Endothelial cell (in vitro differentiated cells): ENCODE measurements around the gene FBXO11. TPM values are rescaled to one million over a fixed set of nuclear protein-coding genes. Genes with fewer than 3 reads are reported as not detected.

Experiments used
- DNase-seq: peaks from one replicate; pipeline ENCODE4 v3.0.0; 2021; ENCODE audit warnings: low spot score
- H3K27ac Mint-ChIP-seq: one replicate; pipeline ENCODE4 v1.8.0; 2021; ENCODE audit warnings: mixed read lengths, inconsistent platforms; ENCODE audit not compliant: unreplicated experiment
- H3K27me3 Mint-ChIP-seq: one replicate; pipeline ENCODE4 v1.8.0; 2021; ENCODE audit warnings: mild to moderate bottlenecking, moderate library complexity, mixed read lengths, inconsistent platforms; ENCODE audit not compliant: unreplicated experiment
- H3K36me3 Mint-ChIP-seq: one replicate; pipeline ENCODE4 v1.8.0; 2021; ENCODE audit warnings: mild to moderate bottlenecking, low read depth, mixed read lengths, inconsistent platforms; ENCODE audit not compliant: unreplicated experiment
- H3K4me1 Mint-ChIP-seq: one replicate; pipeline ENCODE4 v1.8.0; 2021; ENCODE audit warnings: mild to moderate bottlenecking, mixed read lengths, inconsistent platforms; ENCODE audit not compliant: unreplicated experiment
- H3K4me3 Mint-ChIP-seq: one replicate; pipeline ENCODE4 v1.8.0; 2021; ENCODE audit warnings: mild to moderate bottlenecking, mixed read lengths, inconsistent platforms; ENCODE audit not compliant: unreplicated experiment
- H3K9me3 Mint-ChIP-seq: one replicate; pipeline ENCODE4 v1.8.0; 2021; ENCODE audit warnings: mixed read lengths, inconsistent platforms; ENCODE audit not compliant: unreplicated experiment
- total RNA-seq: library from RNA; stranded (reverse); fragmentation: NEBNext Ultra II Directional; extraction: Animal tissue kit (Norgen Biotek cat#: 25700); gene quantifications from one replicate; pipeline ENCODE4 v1.2.1, GENCODE V29; 2021; ENCODE audit not compliant: unreplicated experiment
- TF ChIP-seq, protein P1 (sequence below): fragments of 200-600 bp; sonication (generic); IDR thresholded peaks from one replicate; pipeline ENCODE4 v1.5.0; 2021; ENCODE audit warnings: antibody characterized with exemption; ENCODE audit not compliant: unreplicated experiment

FBXO11 gene
- total RNA-seq, 1 donor from 2014 or later, result 84.6 TPM

DNA sequence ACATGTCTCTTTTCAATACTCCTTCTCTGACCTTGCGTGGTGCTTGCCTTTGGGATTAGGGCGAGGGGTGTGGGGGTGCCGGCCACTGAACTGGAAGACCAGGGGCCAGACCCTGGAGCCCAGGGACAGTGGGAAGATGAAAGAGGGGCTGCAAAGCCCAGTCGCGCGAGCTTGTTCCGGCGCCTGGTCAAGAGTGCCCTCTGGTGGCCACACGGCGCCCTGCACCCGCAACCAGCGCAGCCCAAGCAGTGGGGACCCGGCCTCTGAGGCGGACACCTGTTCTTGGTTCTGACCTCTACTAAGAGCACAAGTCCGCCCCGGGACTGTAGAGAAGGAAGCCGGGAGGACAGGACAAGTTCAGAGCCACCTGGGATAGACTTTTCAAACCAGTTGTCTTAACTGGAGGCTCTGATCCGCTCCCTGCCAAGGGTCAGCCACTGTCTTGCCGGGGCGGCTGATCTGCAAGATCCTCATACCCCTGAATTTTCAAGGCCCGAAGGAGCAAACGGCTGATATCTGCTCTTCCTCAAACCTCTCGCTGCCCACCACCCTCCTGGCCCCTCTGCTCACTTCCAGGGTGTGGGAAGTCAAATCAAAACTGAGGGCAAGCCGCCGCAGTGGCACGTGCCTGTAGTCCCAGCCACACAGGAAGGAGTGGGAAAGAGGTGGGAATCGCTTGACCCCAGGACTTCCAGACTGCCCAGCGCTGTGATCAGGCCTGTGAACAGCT lies 138.3 kb downstream of the FBXO11 start:
- TF ChIP-seq, protein P1, sequence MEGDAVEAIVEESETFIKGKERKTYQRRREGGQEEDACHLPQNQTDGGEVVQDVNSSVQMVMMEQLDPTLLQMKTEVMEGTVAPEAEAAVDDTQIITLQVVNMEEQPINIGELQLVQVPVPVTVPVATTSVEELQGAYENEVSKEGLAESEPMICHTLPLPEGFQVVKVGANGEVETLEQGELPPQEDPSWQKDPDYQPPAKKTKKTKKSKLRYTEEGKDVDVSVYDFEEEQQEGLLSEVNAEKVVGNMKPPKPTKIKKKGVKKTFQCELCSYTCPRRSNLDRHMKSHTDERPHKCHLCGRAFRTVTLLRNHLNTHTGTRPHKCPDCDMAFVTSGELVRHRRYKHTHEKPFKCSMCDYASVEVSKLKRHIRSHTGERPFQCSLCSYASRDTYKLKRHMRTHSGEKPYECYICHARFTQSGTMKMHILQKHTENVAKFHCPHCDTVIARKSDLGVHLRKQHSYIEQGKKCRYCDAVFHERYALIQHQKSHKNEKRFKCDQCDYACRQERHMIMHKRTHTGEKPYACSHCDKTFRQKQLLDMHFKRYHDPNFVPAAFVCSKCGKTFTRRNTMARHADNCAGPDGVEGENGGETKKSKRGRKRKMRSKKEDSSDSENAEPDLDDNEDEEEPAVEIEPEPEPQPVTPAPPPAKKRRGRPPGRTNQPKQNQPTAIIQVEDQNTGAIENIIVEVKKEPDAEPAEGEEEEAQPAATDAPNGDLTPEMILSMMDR, result peak; percentile 99
- no peak overlapping the region for H3K4me3 Mint-ChIP-seq
- no peak overlapping the region for H3K27ac Mint-ChIP-seq
- peak; percentile 90 for DNase-seq
- H3K9me3 Mint-ChIP-seq, result peaks cover 3% of the 10 kb centered on the region
- H3K4me1 Mint-ChIP-seq, result no peaks in the 10 kb centered on the region
- H3K27me3 Mint-ChIP-seq, result peaks cover 7% of the 10 kb centered on the region
- peaks cover 5% of the 10 kb centered on the region for H3K36me3 Mint-ChIP-seq

DNA sequence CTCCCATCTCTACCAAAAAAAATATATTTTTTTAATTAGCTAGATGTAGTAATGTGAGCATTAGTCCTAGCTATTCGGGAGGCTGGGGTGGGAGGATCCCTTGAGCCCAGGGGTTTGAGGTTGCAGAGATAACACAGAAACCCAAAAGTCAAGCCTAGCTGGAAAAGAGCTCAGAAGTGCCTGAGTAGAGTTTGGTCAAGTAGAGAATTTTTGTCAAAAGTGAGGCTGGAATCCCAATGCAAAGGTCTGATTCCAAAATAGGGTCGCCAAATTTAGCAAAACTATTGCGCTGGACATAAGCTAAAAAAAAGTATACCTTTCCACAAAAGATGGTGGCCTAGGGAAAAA lies 138.8 kb downstream of the FBXO11 start:
- no peaks in the 10 kb centered on the region for H3K4me1 Mint-ChIP-seq
- H3K9me3 Mint-ChIP-seq, result peaks cover 3% of the 10 kb centered on the region
- DNase-seq, result no peak
- no peak overlapping the region for H3K27ac Mint-ChIP-seq
- peaks cover 7% of the 10 kb centered on the region for H3K27me3 Mint-ChIP-seq
- H3K36me3 Mint-ChIP-seq, result peaks cover 5% of the 10 kb centered on the region
- TF ChIP-seq, protein P1, result no peak
- H3K4me3 Mint-ChIP-seq, result no peak overlapping the region

DNA sequence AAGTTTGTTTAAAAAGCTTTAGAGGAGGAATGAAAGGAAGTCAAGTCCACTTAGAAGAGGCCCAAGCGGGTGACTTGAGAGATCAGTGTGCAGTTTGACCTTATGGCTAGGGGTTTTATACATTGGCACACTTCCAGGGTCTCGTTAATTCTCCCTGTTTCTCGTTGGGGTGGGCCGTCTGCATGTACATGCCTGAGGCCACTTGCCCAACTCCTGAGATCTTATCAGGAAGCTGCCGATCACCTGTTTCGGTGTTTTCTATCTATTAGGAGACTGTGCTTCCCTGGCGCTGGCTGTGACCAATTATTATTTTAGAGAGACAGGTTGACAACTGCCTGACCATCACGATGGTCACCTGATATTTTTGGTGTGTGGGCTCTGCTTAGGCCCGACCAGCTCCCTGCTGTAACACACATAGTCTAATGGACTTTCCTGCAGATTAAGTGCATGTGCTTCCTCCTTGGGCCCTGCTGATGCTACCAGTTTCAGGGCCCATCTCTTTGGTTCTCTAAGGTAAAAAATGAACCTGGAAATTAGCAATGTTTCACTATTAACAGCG lies 154.4 kb downstream of the FBXO11 start:
- TF ChIP-seq, protein P1, result no peak
- H3K9me3 Mint-ChIP-seq, result peaks cover 3% of the 10 kb centered on the region
- H3K4me1 Mint-ChIP-seq, result peaks cover 2% of the 10 kb centered on the region
- peaks cover 9% of the 10 kb centered on the region for H3K36me3 Mint-ChIP-seq
- H3K27ac Mint-ChIP-seq, result no peak overlapping the region
- no peak overlapping the region for H3K4me3 Mint-ChIP-seq
- no peaks in the 10 kb centered on the region for H3K27me3 Mint-ChIP-seq
- DNase-seq, result no peak

DNA sequence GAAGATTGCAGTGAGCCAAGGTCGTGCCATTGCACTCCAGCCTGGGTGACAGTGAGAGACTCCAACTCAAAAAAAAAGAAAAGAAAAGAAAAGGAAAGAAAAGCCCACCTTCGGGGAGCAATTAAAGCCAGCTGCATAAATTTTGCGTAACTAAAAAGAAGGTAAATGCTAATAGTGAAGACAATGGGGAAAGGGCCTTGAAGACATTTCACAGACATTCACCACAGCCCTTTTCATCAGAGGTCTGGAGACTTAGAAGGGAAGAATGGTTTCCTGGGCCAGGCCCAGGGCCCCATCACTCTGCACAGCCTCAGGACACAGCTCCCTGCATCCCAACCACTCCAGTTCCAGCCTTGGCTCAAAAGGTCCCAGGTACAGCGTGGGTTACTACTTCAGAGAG lies 158.4 kb downstream of the FBXO11 start:
- Mint-ChIP-seq H3K9me3 (peaks cover 5% of the 10 kb centered on the region), H3K27ac (no peak overlapping the region), H3K4me1 (peaks cover 2% of the 10 kb centered on the region), H3K36me3 (peaks cover 14% of the 10 kb centered on the region), H3K27me3 (peaks cover 2% of the 10 kb centered on the region), H3K4me3 (no peak overlapping the region)
- TF ChIP-seq, protein P1, result no peak
- no peak for DNase-seq

DNA sequence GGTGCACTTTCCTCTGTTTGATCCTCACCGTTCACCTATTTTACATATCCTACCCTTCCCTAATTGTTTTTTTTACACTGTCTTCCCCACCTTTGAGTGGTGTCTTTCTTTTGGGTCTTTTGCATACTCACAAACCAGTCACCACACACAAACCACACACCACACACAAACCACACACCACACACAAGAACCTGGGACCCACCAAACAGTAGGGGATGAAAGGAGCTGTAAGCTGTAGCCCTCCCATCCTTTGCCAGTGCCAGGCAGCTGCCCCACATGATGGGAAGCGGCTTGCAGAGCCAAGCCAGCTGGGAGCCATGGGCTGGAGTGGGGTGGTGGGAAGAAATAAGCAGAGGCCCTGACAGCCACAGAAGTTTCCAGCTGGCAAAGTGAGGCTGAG lies 162.2 kb downstream of the FBXO11 start:
- Mint-ChIP-seq H3K4me3 (no peak overlapping the region), H3K27me3 (peaks cover 2% of the 10 kb centered on the region), H3K27ac (no peak overlapping the region), H3K4me1 (no peaks in the 10 kb centered on the region), H3K9me3 (peaks cover 5% of the 10 kb centered on the region), H3K36me3 (peaks cover 14% of the 10 kb centered on the region)
- DNase-seq, result no peak
- TF ChIP-seq, protein P1, result no peak
